CD4-positive, alpha-beta T cell treated with Interferon alpha-2 for 1 hour (primary cell): ENCODE results near the gene KDM2B.
"Not testable (repeated sequence)": the region's sequence is repeated elsewhere in the genome, so short reads cannot be mapped to it uniquely, and the experiment has no call there.

ENCODE experiments used
- DNase-seq, 2 donors: peaks; one replicate each; pipeline ENCODE4 v3.0.0-alpha.2; 2020 to 2022

Gene KDM2B

DNA sequence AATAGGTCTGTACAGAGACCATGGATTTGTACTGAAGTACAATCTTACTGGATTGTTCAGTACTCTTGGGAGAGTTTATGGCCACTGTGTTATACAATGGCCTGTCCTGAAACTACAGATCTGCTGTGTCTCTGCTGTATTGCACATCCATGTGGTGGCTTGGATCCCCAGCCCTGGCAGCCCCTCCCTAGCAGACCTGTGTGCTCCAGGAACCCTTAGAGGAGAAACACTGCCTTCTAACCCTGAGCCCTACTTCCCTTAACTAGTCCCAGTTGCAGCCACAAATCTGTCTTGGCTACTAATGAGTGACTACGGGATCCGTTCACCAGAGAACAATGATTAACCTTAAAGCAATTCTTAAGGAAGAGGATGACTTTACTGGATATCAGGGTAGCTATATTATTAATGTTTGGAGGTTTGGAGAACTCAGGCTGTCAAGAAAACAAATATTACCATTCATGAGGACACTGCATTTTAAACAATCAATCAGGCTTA lies 153.2 kb downstream of the KDM2B start:
- DNase-seq = no peak

- DNase-seq = no peak
Observed at GRCh38 chr12:121424624-121424975, 156.2 kb downstream of the KDM2B start.

DNA sequence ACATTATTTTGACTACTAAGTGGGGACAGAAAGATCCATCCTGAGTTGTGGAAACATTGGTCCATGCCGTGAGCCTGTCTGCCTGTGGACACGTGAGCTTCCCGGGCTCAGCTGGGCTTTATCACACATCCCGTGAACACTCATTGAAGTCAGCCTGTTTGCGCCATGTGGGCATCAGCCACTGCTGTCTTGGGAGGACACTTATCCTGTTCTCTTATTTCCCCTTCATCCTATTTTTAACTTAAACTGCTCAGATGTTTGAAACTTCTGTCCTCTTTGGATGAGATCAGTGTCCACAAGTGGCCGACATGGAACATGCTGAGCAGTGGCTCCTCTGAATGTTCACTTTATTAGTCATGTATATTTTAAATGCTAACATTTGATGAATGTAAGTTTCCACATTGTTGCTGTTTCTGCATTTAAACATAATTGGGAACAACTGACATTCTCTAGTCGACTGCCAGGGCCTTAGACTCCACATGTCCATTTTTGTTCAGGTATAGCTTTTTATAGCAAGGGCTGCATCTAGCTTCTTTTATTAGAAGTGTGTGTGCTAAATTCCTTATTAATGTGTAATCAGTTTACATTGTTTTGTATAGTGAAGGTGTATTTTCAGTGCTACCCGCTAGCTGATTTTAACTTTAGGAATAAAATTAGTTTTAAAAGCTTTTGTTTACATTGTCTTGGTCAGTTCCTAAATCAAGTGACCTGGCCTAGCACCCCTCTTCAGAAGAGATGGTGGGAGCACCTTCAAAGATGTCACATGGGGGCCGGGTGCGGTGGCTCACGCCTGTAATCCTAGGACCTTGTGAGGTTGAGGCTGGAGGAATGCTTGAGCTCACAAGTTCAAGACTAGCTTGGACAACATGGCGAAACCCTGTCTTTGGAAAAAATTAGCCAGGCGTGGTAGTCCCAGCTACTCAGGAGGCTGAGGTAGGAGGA lies 156.9 kb downstream of the KDM2B start:
- no peak for DNase-seq

DNA sequence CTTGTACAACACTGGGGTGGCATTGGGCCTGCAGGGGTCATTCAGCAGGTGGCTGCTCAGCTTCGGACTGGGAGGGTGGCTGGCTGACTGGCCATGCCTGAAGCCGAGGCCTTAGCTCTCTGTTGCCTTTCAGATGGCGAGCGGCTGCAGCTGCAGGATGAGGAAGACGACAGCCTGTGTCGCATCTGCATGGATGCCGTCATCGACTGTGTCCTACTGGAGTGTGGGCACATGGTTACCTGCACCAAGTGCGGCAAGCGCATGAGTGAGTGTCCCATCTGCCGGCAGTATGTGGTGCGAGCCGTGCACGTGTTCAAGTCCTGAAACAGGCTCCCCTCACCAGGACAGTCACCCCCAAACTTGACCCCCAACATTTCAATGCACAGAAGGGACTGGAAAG lies 157.6 kb downstream of the KDM2B start:
- no peak for DNase-seq

DNA sequence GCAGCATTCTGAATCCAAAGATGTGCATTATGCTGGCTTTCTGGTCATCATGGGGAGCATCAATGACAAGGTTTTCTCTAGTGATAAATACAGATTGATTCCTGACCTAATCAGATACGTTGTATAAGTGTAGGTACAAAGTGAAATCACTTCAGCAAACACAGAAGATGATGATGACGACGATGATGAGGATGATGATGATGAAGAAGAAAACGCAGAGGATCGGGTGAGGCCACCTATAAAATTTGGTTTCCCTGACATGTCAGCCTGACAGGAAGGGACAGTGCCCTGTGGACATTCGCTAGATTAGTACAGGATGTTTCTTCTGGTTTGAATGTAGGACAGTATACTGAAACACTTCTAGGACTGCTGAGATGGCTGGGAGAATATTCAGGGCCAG lies 160.7 kb downstream of the KDM2B start:
- DNase-seq = no peak

GRCh38 chr12:121417847-121418246 lies 163.0 kb downstream of the KDM2B start:
- DNase-seq = no peak

DNA sequence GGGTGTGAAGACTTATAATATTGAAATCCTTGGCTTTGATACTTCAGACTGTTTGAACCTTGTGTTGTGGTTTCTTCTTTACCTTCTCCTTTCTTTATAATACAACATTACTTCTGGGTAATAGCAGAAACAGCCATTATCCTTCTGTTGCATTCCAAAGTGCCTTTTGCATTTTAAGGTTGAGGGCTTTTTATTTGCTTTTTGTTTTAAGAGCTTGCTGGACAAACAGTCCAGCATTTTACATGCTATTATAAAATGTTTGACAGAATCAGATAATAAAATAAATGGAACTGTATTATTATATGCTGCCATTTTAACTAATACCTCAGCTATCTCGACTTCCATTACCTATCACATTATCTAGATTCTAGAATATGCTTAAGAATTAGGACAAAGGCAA lies 166.9 kb downstream of the KDM2B start:
- no peak for DNase-seq

- no peak for DNase-seq
Observed at GRCh38 chr12:121405211-121405610, 175.6 kb downstream of the KDM2B start.

GRCh38 chr12:121404734-121405133 lies 176.1 kb downstream of the KDM2B start:
- no peak for DNase-seq

- no peak for DNase-seq
Observed at GRCh38 chr12:121403721-121404120, 177.1 kb downstream of the KDM2B start.

DNA sequence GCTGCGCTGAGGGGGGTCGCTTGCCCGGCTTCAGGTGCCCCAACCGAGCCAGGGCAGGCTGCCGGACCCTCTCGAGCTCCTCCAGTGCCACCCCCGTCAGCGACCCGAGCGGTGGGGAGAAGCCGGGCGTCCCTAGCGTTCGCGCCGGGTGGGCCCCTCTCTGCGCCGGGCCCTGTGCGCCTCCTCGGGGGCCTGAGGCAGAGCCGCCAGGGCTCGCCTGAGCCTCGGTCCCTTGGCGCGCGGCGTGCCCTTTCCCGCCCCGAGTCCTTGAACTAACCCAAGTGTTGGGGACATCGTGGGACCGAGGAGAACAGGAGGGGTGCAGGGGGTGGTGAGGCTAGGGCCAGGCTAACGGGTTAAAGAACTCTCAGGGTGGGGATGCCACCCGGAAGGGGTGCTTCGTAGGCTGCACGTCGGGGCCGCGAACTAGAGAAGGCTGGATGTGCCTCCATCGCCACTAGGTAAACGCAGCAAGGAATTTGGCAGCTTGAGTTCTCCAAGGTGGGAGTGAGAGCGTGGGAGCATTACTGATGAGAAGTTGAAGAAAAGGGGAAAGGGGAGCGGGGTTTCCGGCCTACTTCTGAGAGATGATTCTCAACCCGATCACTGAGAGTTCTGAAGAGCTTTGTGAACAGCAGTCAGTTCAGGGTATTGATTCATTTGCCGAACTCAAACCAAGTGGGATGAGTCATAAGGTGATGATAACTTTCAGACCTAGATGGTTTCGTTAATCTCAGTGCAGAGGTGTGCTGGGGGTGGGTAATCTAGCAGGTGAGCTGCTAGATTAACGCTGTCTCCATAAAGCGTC lies 180.3 kb downstream of the KDM2B start:
- DNase-seq = peak; percentile 34 to 66

GRCh38 chr12:121399391-121400331 lies 181.2 kb downstream of the KDM2B start, which contains the start of gene RNF34:
TSS of gene RNF34 (plus strand) at chr12:121400118. CDS start at chr12:121400213, 95 bp downstream.
- DNase-seq = peak; percentile 98

GRCh38 chr12:121398355-121398754 lies 182.5 kb downstream of the KDM2B start:
- no peak for DNase-seq

DNA sequence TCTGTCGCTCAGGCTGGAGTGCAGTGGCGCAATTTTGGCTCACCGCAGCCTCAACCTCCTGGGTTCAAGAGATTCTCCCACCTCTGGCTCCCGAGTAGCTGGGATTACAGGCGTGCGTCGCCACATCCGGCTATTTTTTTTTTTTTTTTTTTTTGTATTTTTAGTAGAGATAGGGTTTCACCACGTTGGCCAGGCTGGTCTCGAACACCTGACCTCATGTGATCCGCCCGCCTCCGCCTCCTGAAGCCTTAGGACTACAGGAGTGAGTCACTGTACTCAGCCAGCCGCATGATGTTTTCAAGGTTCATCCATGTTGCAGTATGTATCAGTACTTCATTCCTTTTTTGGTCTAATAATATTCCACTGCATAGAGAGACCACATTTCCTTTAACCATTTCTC lies 183.3 kb downstream of the KDM2B start:
- no peak for DNase-seq

- DNase-seq = no peak
Observed at GRCh38 chr12:121392325-121392716, 188.5 kb downstream of the KDM2B start.

- DNase-seq = peak; percentile 23 to 47
Observed at GRCh38 chr12:121391619-121392324, 189.1 kb downstream of the KDM2B start.

- DNase-seq = no peak
Observed at GRCh38 chr12:121390856-121391255, 190.0 kb downstream of the KDM2B start.

- DNase-seq = peak in 1 of 2 donors; percentile 1
Observed at GRCh38 chr12:121388421-121388981, 192.3 kb downstream of the KDM2B start.

DNA sequence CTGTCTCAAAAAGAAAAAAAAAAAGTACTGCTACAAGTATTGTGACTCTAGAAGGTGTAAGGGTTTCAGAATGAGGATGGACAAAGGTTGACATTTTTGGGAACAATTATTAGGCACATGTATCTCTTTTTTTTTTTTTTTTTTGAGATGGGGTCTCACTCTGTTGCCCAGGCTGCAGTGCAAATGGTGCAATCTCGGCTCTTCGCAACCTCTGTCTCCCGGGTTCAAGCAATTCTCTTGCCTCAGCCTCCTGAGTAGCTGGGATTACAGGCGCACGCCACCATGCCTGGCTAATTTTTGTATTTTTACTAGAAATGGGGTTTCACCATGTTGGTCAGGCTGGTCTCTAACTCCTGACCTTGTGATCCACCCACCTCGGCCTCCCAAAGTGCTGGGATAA lies 195.9 kb downstream of the KDM2B start:
- DNase-seq = not testable (repeated sequence)

DNA sequence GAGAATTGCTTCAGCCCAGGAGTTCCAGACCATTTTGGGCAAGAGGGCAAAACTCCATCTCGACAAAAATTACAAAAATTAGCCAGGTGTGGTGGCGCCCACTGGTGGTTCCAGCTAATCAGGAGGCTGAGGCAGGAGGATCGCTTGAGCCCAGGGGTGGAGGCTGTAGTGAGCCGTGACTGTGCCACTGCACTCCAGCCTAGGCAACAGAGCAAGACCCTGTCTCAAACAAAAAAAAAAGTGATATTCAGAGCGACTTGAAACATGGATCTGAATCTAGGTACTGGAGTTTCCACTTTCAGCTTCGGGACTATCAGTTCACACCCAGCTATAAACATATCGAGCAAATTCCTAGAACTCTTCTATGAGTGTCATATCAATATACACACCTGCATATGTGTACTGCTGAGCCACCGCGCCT lies 197.2 kb downstream of the KDM2B start:
- DNase-seq = no peak

- DNase-seq = no peak
Observed at GRCh38 chr12:121379945-121380344, 200.9 kb downstream of the KDM2B start.
